NCI-H1092 (cell line): Measurements from ENCODE around the gene IGF2.
A peak's percentile ranks its signal among the peaks of the same experiment; 100 is the strongest.

Experiments
- DNase-seq: peaks from one replicate; lab custom pipeline; 2025; lab: John Stamatoyannopoulos, UW

The IGF2 gene

DNA sequence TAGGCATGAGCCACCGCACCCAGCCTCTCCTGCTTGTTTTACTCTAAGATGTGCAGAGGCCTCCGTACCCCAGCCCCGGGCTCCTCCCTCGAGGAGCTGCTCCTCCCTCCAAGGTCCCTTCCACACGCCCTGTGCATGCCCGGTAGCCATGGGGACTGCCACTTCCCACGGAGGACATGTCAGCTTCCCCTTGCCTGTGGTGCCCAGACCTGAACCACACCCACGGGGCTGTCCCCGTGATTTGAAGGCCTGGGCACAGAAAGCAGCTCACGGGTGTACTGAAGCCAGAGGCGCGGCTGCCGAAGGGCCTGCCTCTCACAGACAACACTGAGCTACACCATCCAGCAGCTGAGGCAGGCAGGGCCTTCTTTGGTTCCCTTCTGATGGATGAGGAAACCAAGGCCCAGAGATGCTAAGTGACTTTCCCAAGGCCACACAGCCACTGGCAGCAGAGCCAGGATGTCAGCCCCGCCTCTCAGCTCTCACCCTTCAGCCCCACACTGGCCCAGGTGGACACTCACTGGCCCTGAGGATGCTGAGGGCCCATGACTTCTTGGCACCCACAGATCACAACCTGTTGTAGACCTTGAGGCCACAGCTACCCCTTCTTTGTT is 14.5 kb upstream of the IGF2 start:
- no peak for DNase-seq

DNA sequence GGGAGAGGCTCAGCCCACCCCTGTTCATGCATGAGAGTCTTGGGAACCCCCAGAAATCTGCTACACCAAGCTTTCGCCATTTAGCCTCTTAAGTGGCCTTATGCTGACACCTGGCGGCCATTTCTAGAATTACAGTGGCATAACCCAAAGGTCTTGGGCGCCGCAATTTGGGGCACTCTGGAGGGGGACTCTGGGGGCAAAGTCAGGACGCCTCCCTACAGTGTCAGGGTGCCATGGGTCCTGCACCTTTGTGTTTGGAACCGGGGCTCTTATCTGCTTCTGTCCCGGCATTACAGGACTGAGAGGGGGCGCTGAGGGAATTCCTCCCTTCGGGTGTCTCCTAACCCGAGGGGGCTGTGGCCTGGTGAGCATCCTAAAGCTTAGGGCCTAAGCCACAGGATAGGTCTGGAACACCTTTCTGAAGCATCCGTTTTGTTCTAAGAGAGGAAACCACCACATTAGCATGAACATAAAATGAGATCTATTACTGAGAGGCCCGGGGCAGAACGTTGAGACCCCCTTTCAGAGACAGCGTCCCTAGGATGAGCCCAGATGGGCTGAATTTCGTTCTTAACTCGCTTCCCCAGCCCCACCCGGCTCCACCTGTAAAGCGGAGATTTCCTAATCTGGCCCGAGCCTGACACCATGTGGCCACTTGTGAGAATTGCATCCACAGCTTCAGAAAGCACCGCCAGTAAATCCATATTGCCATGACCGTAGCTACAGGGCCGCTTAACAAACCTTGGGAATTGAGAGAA is 12.5 kb upstream of the IGF2 start:
- DNase-seq, result peak; percentile 69

DNA sequence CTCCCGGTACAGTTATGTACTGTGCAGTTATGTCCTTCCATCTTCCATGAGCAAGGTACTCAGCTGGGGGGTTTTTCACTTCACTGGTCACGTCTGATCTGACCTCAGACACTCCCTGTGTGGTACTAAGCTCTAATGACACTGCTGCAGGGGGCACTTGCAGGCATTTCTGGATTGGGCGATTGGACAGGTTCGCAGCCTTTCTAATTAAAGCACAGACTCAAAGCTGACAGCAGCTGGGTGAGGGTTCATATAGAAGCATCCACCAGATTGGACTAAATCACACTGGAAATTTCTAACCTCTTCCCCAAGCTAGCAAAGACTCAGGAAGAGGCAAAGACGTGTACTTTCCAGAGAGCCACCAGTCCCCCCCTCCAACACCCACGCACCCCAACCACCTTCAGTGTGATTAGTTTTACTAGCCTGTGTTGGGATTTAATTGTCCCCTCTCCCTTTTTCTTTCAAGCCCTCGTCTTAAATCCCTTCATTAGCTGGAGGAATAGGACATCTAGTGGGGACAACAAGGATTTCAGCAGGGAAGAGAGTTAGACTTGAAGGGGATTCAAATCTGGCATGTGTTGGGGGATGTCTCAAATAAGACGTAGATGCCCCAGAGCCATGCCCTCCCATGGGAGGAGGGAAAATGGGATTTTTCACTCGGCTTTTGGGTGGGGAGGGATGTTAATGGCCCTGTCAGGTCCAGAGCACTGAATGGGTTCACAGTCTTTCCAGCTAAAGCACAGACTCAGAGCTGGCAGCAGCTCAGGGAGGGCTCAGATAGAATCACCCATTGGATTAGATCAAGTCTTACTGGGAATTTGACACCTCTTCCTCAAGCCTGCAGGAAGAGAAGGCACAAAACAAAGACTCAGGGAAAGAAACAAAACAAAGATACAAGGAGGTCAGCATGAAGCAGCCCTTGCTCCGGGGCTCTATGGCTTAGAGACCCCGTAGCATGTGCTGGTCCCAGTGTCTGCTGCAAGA is 11.0 kb upstream of the IGF2 start:
- DNase-seq, result peak; percentile 51

DNA sequence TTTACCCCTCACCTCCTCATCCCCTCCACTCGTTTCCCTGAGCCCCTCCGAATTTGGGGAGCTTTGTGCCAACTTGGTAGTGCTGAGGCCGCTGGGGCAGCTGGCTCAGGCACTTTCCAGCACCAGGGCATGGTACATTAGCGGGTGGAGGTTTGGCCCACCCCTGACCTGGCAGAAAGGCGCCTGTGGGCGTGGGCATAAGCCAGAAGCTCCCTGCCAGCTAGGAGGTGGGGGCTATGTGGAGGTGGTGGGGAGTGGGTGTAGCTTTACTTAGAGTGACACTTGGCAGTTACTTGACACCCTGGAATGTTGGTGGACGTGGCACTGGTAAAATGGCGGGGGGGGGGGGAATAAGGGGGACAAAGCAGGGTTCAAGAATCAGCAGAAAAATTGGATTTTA is 10.3 kb upstream of the IGF2 start:
- DNase-seq, result no peak

DNA sequence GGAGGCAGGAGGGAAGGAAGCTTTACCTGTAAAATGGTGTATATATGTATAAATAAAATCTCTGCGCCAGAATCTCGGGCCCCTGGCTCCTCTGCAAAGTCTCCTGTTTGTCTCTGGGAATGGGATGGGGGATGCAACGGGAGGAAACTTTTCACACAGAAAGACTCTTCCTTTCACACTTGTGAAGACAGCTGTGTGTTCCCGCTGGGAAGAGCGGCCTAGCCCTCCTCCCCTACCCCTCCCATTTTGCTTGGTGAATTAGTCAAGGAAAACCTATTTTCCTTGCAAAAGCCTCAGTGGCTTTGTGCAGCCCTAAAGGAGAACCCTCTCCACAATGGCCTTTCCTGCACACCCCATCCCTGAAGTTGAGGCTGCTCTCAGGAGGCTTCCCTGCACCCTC is 9.4 kb upstream of the IGF2 start:
- DNase-seq, result no peak

DNA sequence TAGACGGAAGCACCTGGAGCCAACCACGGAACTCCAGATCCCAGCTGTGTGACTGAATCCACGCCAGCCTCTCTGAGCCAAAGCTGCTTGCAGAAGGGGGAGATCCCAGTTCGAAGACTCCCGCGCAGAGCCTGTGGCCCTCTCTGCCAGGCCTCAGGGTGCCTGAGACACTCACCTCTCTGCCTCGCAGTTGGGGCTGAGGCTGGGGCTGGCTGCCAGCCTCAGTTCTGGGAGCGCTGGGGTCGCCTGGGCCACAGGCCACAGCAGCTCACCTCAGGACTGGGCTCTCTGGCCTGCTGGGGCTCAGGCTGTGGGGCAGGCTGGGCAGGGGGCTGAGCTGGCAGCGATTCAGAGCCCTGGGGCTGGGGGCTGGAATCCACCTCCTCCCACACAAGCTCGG is 8.2 kb upstream of the IGF2 start:
- DNase-seq, result no peak

DNA sequence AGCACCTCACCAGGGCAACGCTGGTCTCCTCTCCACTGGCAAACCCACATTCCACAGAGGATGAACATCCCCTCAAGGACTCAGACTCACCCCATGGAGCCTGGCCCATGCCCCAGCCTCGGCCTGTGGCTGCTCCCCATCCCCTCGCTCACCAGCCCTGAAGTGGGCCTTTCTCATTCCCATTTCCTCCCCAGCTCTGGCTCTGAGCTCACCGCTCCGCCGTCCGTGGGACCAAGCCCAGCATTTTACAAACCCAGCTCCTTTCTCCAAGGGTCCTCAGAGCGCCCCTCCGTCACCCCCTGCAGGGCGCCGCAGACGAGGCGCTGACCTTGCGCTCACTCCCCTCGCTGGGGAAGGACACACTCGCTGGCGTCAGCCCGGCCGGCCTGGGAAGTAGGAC is 6.9 kb upstream of the IGF2 start:
- no peak for DNase-seq

DNA sequence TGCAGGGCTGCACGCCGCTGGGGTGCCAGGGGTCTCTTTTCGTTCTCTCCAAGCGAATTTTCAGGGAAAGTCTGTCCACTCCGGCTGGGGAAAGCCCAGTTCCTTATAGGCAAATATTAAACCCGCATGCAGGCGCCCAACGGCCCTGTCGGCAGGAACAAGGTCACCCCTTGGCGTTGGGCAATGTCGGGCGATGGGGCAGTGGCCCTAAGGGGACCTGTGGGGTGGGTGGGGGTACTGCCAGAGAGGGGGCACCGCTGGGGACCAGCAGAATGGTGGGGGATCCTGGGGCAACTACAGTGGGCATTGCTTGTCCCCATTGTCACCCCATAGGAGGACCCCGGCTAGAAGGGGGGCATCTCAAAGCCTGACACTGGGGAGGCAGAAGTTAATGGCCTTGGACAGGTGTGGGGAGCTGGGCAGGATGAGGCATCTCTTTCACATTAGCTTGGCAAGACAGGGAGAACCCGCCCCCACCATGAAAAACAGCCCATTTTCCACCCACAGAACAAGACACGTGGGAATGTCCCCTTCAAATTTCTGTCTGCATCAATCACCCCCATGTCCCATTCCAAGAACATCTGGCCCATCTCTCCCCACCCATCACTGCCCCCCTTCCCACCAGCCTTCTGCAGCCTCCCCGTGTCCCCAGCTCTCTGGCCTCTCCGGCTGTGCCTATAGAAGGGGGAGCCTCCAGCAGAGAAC is 5.5 kb upstream of the IGF2 start:
- no peak for DNase-seq

DNA sequence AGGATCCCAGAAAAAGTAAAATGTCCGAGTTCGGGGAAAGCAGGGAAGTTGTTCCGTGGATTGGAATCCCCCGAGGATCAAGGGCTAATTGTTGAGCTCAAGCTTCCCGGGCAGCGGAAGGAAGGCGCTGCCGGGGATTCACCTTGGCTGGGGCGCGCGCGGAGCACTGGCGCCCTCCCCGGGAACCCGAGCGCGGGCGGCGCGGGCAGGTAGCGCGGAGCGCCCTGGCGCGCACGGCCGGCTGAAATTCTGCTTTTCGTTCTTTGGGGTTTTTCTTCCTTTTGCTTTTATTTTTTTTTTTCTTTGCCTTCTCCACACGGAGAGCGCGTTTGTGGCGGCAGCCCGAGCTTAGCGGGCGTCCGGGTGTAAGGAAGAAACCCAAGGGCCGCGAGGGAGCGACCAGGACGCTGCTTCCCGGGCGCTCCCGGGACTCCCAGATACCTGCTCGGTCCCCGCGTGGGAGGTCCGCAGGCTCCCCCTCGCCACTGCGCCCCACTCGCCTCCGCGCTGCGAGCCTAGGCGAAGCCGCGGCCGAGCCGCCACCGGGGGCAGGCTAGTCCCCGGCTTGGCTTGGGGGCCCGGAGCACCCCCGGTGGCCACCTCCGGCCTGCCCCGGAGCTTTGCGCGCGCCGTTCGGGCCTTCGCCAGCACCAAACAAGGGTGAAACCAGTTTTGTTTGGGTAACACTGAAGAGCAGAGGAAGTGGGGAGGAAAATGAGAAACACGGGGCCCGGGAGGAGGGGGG is 4.8 kb upstream of the IGF2 start:
- no peak for DNase-seq

DNA sequence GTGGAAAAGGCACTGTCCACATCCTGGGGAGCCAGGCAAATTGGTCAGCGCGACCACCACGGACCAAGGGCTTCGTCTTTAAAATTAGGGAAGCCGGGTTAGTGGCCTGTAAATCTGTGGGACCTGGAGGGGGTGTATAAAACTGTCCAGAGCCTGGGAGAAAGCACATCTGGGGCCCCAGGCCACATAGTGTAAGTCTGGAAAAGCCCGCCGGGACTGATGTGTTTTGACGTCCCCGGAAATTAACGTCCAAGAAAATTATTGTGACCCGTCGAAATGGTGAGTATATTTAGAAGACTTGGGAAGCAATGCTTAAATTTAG is 4.2 kb upstream of the IGF2 start:
- no peak for DNase-seq

DNA sequence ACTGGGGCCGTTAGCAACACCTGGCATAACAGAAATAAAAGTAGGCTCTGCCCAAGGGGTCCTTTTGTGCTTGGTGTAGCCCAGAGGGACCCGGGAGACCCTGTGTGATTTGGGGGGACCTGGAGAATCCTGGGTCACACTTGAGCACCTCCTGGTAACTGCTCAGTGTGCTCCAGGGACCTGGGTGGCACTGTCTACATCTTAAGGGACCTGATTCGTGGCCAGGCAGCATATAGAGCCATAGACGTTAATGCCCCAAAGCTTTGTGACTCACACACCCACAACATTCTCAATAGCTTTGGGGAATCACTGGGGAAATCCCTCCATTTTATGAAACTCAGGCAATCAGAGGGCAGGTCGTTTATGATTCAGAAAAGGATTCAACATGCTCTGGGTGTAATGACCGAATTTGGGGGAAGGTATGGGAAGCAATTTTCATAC is 3.6 kb upstream of the IGF2 start:
- DNase-seq, result no peak

DNA sequence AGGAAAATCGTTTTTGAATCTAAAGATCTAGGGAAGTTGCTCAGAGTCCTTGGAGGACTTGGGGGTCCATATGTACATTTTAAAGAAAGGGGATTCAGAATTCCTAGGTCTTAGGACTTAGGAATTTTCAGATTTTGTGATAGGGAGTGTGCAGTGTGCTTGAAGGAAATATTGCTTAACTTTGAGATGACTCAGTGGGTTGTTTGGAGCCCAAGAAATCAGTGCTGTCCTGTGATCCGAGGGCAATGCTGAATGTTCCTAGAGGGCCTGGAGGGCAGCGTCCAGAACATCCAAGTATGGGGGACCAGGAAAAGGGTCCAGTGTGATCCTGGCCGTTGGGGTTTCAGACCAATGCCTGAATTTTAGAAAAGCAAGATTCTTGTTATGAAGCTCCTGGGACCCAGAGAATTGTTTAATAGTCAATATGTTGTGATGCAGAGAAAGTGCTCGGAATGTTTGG is 3.1 kb upstream of the IGF2 start:
- no peak for DNase-seq

DNA sequence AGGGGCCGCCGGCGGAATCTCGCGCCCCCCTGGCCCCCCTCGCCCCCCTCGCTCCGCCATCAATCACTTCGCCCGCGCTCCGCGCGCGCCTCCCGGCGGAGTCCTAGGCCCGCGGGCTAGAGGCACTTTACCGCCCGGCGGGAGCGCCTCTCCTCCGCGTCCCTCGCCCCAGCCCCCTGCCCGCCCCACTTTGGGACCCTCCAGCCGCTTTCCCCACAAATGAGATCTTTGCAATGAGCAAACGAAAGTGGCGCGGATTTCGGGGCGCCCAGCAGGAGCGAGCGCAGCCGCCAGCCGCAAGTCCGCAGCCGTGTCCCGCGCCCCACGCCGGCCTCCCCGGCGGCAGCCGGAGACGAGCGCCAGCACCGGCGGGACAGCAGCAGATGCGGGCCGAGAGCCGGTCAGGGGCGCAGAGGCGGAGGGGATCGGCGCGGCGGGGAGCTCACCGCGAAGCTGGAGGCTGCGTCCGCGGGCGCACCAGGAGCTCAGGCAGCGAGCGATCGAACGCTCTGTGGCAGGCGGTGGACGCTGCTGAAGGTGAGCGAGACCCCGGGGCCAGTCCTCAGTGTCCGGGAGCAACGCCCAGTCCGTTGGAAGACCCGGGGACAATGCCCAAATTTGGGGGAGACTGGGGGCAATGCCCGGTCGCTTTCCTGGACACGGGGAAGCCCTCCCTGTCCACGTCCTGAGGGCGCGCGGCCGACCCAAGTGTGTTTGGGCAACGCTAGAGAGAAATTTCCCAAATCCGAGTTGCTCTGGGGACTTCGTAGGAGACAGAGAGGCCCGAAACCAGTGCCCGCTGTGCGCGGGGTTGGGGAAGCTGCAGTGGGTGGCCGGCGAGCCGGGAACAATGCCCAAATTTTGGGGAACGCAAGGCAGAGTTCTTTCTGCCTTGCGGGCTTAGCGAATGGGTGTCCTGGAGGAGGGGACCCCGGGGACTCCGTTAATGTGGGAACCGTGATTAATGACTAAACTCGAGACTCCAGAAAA is 1.5 kb upstream of the IGF2 start:
- DNase-seq, result no peak

DNA sequence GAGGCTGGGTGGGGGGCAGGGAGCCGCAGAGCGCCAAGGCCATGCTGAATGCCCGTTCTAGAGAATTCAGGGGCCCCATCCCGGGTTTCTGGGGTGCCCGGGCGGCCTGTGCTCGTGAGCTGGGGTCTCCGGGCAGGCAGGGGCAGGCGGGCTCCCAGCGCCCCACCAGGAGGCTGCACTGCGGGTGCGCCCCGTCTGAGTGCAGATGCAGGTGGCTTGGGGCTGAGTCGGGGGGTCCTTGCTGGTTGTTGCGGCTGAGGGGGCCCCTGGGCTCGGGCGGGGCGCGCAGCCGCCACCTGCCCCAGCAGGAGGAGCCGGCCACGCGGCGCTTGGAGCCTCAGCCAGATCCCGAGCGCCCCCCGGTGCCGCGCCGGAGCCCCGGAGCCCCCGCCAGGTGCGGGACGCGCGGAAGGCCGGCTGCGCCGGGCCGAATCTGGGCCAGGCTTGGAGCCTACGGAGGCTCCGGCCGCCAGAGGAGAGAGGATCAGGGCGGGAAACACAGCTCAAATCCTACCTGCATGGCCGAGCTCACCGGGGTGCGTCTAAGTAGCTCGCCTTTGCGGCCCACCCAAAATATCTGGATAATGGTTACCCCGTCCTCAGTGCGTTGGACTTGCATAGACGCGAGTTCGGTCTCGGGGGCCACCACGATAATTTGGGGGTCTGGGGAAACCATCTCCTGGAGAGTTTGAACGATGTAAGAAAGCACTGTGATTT is 590 bp upstream of the IGF2 start:
- no peak for DNase-seq

DNA sequence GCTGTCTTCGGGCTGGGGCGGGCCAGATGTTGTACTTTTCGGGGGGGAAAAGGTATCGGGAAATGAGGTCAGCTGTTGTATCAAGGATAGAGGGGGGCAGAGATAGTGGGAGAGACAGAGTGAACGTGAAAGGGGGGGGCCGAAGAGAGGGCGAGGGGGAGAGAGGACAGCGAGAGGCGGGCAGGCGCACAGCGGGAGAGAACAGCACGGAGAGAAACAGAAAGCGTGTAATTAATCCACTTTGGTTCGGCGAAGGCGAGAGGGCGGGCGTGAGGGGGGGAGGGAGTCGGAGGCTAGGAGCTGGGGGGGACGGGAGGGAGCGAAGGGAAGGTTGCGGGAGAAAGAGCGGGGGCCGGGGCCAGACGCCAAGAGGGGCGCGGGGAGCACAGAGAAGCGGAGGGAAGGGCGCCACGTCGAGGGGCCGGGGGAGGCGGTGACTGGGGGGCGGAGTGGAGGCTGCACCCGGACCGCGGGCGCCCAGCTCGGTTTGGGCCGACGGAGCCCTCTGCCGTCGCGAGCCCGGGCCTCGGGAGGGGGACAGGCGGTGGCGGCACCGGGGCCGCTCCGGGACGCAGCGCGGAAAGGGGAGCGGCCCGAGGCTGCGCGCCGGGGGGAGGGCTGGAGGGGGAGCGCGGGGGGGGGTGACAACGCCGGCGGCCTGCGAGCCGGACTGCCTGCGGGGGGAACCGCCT is 612 bp downstream of the IGF2 start:
- DNase-seq, result no peak

DNA sequence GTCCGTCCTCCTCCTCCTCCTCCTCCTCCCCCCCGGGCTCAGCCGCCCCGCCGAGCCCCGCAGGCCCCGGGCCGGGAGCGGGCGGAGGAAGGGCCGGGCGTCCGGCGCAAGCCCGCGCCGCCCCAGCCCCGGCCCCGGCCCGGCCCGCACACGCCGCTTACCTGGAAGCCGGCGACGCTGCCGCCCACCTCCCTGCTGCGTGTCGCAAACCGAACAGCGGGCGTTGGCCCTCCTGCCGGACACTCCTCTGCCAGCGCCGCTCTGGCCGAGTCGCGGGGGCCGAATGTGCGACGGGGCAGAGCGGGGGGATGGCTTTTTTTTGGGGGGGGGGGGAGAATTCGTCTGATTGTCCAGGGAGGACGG is 1.1 kb downstream of the IGF2 start:
- no peak for DNase-seq

DNA sequence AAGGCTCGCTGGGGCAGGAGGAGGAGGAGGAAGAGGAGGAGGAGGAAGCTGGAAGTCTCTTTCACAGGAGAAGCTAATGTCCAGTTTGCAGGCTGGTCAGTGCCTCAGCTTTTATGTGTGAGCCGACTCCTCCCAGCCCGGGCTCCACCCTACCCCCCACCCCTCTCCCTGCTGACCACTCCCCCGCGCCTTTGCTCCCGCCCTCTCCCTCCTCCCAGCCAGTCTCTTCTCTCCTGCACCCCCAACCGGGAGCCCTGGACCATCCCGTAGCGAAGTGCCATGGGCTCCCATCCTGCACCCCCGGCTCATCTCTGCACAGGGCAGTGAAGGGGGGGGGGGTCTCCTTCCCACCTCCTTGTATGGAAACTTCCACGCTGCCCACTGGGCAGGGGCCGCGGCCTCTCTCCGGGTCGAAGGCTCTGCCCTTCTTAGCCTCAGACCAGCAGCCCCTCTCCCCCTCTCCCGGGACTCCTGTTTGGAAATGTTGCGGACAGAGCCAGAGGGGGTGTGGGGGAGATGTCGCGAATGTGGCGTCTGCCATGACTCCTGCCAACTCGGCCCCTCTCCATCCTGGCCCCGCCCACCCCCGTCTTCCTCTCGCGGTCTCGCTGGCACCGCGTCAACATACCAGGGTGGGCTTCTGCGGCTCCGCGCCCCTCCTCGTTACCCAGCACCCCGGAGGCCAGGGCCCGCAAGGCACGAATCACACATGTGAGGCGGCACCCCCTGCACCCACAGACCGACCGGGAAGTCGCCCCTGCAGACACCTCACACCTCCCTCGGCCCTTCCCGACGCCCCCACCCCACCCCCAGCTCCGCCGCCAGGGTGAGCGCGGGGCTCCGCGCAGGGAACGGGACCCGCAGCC is 1.8 kb downstream of the IGF2 start:
- no peak for DNase-seq

DNA sequence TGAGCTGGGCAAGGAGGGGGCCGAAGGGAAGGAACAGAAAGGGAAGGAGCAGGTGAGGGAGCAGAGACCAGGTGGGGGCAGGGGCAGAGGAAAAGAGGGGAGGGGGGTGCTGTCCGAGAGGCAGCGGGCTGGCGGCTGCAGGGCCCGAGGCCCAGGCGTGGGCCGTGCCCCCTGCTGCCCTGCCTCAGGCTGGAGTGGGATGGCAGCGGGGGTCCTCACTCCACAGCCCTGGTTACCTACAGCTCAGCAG is 2.3 kb downstream of the IGF2 start:
- DNase-seq, result no peak
